ENCODE measurements around the gene A2M.

GRCh38 chr12:9041321-9041720 is 74.4 kb downstream of the A2M start:
- TF ChIP-seq CTCF (IDR thresholded peaks at IDR 0.05; ENCODE audit: insufficient read depth, low read length, poor library complexity, severe bottlenecking): no peak
- no peak for TF ChIP-seq EZH2phosphoT487 (conservative IDR thresholded peaks at IDR 0.05; ENCODE audit: low read length)

All from SU-DHL-6 (cell line).